Measurements from ENCODE around the gene TSC22D4. TPM values are rescaled to one million over a fixed set of nuclear protein-coding genes. Genes with fewer than 3 reads are reported as not detected.

TSC22D4 gene
- total and polyA plus RNA-seq, 9 of the 15 experiments (the other 6 are each of a cell fraction or from before 2014, with no cell fraction given) = 0.37 to 107 (median 28.7) TPM

DNA sequence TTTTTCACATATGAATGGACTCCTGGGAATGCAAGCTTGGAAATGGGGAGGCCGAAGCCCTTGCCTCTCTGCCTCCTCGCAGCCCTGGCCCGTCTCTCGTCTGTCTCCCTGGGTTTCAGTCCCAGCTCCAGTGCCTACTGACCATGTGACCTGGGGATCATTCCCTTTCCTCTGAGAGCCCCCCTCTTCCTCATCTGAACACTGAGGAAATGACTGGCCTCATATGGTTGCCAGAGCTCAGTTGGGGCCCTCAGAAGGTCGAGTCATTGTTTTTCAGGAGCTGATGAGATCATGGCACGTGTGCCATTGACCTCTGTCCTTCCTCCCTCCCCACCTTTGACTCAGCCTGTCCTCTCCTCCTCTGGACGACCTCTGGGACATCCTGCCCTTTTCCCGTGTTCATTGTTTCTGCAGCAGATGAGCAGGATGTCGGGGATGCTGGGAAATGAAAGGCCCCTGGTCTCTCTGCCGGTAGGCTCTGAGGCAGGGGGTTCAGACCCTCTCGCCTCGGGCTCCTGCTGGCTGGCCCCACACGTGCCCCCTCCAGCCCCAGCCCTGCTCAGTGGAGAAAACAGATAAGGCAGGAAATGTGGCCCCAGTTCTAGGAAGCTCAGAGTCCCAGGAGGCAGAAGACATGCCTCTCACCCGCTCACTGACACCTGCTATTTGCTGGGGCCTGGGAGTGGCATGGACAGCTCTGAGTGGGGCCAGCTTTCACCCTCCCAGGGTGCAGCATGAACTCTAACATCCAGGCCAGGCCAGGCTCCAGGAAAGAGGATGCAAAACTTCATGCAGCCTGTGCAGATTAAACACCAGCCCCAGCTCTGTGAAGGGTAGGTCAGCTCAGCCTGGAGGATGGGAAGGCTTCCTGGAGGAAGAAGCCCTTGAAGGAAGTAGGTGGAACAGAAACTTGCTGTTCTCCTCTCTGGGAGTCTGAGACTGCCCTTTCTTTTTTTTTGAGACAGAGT lies 34.4 kb downstream of the TSC22D4 start (continued):
- TF ChIP-seq NR4A1 (CRISPR knock-in tag; IDR thresholded peaks at IDR 0.05) (peak; percentile 17; the same call in 1 of the 2 replicates), NR4A1 (tag; IDR thresholded peaks at IDR 0.05) (peak; percentile 95), WHSC1 (IDR thresholded peaks at IDR 0.05; ENCODE audit: low read length) (no peak), ZFPM2 (CRISPR knock-in tag; IDR thresholded peaks at IDR 0.05) (no peak), HDAC2 (IDR thresholded peaks at IDR 0.05) (peak; percentile 91), SRSF9 (IDR thresholded peaks at IDR 0.05; ENCODE audit: borderline replicate concordance, low read depth, low read length) (no peak), ZNF253 (CRISPR knock-in tag; conservative IDR thresholded peaks at IDR 0.05) (no peak), ZNF589 (CRISPR knock-in tag; IDR thresholded peaks at IDR 0.05; ENCODE audit: low read depth) (peak; percentile 98), CBFA2T2 (conservative IDR thresholded peaks at IDR 0.05) (peak; percentile 62), BACH1 (tag; IDR thresholded peaks at IDR 0.05) (peak; percentile 90), PHF8 (IDR thresholded peaks at IDR 0.05; ENCODE audit: borderline replicate concordance, low read length) (peak; percentile 34; the same call in 1 of the 2 replicates), RUNX1 (IDR thresholded peaks at IDR 0.05; ENCODE audit: low read depth) (peak; percentile 74; the same call in 1 of the 2 replicates)
- TF ChIP-seq, protein P1, sequence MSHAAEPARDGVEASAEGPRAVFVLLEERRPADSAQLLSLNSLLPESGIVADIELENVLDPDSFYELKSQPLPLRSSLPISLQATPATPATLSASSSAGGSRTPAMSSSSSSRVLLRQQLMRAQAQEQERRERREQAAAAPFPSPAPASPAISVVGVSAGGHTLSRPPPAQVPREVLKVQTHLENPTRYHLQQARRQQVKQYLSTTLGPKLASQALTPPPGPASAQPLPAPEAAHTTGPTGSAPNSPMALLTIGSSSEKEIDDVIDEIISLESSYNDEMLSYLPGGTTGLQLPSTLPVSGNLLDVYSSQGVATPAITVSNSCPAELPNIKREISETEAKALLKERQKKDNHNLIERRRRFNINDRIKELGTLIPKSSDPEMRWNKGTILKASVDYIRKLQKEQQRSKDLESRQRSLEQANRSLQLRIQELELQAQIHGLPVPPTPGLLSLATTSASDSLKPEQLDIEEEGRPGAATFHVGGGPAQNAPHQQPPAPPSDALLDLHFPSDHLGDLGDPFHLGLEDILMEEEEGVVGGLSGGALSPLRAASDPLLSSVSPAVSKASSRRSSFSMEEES (CRISPR knock-in tag; IDR thresholded peaks at IDR 0.05) = peak; percentile 66
- TF ChIP-seq, protein P2, sequence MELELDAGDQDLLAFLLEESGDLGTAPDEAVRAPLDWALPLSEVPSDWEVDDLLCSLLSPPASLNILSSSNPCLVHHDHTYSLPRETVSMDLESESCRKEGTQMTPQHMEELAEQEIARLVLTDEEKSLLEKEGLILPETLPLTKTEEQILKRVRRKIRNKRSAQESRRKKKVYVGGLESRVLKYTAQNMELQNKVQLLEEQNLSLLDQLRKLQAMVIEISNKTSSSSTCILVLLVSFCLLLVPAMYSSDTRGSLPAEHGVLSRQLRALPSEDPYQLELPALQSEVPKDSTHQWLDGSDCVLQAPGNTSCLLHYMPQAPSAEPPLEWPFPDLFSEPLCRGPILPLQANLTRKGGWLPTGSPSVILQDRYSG (tag; conservative IDR thresholded peaks at IDR 0.05; ENCODE audit: low read depth) = peak; percentile 86; the same call in 1 of the 2 replicates
- TF ChIP-seq, protein P3, sequence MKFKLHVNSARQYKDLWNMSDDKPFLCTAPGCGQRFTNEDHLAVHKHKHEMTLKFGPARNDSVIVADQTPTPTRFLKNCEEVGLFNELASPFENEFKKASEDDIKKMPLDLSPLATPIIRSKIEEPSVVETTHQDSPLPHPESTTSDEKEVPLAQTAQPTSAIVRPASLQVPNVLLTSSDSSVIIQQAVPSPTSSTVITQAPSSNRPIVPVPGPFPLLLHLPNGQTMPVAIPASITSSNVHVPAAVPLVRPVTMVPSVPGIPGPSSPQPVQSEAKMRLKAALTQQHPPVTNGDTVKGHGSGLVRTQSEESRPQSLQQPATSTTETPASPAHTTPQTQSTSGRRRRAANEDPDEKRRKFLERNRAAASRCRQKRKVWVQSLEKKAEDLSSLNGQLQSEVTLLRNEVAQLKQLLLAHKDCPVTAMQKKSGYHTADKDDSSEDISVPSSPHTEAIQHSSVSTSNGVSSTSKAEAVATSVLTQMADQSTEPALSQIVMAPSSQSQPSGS (CRISPR knock-in tag; IDR thresholded peaks at IDR 0.05) = peak; percentile 94
- TF ChIP-seq, protein P4, sequence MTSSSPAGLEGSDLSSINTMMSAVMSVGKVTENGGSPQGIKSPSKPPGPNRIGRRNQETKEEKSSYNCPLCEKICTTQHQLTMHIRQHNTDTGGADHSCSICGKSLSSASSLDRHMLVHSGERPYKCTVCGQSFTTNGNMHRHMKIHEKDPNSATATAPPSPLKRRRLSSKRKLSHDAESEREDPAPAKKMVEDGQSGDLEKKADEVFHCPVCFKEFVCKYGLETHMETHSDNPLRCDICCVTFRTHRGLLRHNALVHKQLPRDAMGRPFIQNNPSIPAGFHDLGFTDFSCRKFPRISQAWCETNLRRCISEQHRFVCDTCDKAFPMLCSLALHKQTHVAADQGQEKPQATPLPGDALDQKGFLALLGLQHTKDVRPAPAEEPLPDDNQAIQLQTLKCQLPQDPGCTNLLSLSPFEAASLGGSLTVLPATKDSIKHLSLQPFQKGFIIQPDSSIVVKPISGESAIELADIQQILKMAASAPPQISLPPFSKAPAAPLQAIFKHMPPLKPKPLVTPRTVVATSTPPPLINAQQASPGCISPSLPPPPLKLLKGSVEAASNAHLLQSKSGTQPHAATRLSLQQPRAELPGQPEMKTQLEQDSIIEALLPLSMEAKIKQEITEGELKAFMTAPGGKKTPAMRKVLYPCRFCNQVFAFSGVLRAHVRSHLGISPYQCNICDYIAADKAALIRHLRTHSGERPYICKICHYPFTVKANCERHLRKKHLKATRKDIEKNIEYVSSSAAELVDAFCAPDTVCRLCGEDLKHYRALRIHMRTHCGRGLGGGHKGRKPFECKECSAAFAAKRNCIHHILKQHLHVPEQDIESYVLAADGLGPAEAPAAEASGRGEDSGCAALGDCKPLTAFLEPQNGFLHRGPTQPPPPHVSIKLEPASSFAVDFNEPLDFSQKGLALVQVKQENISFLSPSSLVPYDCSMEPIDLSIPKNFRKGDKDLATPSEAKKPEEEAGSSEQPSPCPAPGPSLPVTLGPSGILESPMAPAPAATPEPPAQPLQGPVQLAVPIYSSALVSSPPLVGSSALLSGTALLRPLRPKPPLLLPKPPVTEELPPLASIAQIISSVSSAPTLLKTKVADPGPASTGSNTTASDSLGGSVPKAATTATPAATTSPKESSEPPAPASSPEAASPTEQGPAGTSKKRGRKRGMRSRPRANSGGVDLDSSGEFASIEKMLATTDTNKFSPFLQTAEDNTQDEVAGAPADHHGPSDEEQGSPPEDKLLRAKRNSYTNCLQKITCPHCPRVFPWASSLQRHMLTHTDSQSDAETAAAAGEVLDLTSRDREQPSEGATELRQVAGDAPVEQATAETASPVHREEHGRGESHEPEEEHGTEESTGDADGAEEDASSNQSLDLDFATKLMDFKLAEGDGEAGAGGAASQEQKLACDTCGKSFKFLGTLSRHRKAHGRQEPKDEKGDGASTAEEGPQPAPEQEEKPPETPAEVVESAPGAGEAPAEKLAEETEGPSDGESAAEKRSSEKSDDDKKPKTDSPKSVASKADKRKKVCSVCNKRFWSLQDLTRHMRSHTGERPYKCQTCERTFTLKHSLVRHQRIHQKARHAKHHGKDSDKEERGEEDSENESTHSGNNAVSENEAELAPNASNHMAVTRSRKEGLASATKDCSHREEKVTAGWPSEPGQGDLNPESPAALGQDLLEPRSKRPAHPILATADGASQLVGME (CRISPR knock-in tag; IDR thresholded peaks at IDR 0.05) = no peak

Measured in K562 (cell line).